GM12878 (cell line): ENCODE results near the gene RNF31. TPM values are rescaled to one million over a fixed set of nuclear protein-coding genes. Genes with fewer than 3 reads are reported as not detected.

ENCODE experiments used
- ATAC-seq: fragments of 200-7000 bp; cut with Tn5 transposase; 3 replicates; pipeline ENCODE4 v1.9.1; 2020; ENCODE audit warnings: mild to moderate bottlenecking, moderate library complexity
- BruUV-seq: library from RNA; stranded (reverse); fragments of 400-500 nt; replicated peaks from 2 replicates; lab custom pipeline; 2021; lab: Mats Ljungman, UMichigan
- CTCF ChIA-PET: fragments of 300-600 bp; sonication (Branson Sonifier 250); formaldehyde crosslinking; extraction: SDS; loops from one replicate; lab custom pipeline; 2021; ENCODE audit warnings: inconsistent platforms; lab: Yijun Ruan, JAX
- POLR2A ChIA-PET: fragments of 350-600 bp; formaldehyde crosslinking; extraction: SDS; loops from one replicate; lab custom pipeline; 2021; ENCODE audit warnings: inconsistent platforms; lab: Charles Lee
- RAD21 ChIA-PET: fragments of 300-600 bp; sonication (Branson Sonifier 250); formaldehyde crosslinking; loops from one replicate; lab custom pipeline; 2023; ENCODE audit warnings: antibody characterized with exemption; ENCODE audit not compliant: unreplicated experiment; lab: Charles Lee
- SMC1A ChIA-PET: fragments of 300-600 bp; sonication (Branson Sonifier 250); formaldehyde crosslinking; loops from one replicate; lab custom pipeline; 2023; ENCODE audit not compliant: unreplicated experiment, uncharacterized antibody; lab: Charles Lee
- DNase-seq: peaks from one replicate; pipeline ENCODE4 v3.0.0-alpha.2; 2011; ENCODE audit warnings: low read depth, low spot score
- FAIRE-seq: peaks from 3 replicates; lab custom pipeline; 2011; peaks lifted over from hg19 to GRCh38; lab: Jason Lieb, UNC
- H2AFZ ChIP-seq: 2 replicates; pipeline ENCODE4 v1.6.0; 2011; ENCODE audit warnings: low read depth, low read length, control low read depth; ENCODE audit not compliant: control insufficient read depth
- H3K27ac ChIP-seq: 2 replicates; pipeline ENCODE4 v1.5.1; 2011; ENCODE audit warnings: control low read depth; ENCODE audit not compliant: control insufficient read depth, insufficient read depth
- H3K27me3 ChIP-seq, 2 experiments: replicated peaks in 1 of 2; 2 replicates each; pipeline versions ENCODE4 v1.6.0 to v1.6.1; 2011; ENCODE audit warnings: low read length in 1 of 2; ENCODE audit not compliant: control insufficient read depth in 2 of 2, insufficient read depth in 2 of 2
- H3K36me3 ChIP-seq, 2 experiments: 2 replicates each; pipeline ENCODE4 v1.5.1; 2011; ENCODE audit warnings: low read length in 1 of 2; ENCODE audit not compliant: control insufficient read depth in 2 of 2, insufficient read depth in 2 of 2
- H3K4me1 ChIP-seq: 2 replicates; pipeline ENCODE4 v1.6.1; 2011; ENCODE audit warnings: mild to moderate bottlenecking, low read length, moderate library complexity, mixed read lengths; ENCODE audit not compliant: control insufficient read depth, insufficient read depth
- H3K4me2 ChIP-seq: 2 replicates; pipeline ENCODE4 v1.6.0; 2011; ENCODE audit warnings: control low read depth; ENCODE audit not compliant: control insufficient read depth, insufficient read depth
- H3K4me3 ChIP-seq: fragments of 200-600 bp; sonication (generic); 2 replicates; pipeline ENCODE4 v1.5.1; 2016
- H3K79me2 ChIP-seq: 2 replicates; pipeline ENCODE4 v1.6.0; 2011; ENCODE audit warnings: low read length; ENCODE audit not compliant: control insufficient read depth, insufficient read depth
- H3K9ac ChIP-seq: 2 replicates; pipeline ENCODE4 v1.8.0; 2011; ENCODE audit warnings: low read length, control low read depth, mixed read lengths; ENCODE audit not compliant: control insufficient read depth, insufficient read depth
- H3K9me3 ChIP-seq: replicated peaks from 3 replicates; pipeline ENCODE4 v1.5.1; 2011; ENCODE audit warnings: mild to moderate bottlenecking, low read length; ENCODE audit not compliant: control insufficient read depth, insufficient read depth
- H4K20me1 ChIP-seq: 2 replicates; pipeline ENCODE4 v1.6.0; 2011; ENCODE audit not compliant: control insufficient read depth, insufficient read depth
- POLR2AphosphoS5 ChIP-seq: IDR thresholded peaks from 2 replicates; pipeline ENCODE4 v1.6.1; 2011; ENCODE audit warnings: mild to moderate bottlenecking, low read length, inconsistent platforms
- ZSCAN29 ChIP-seq: fragments of 450-650 bp; IDR thresholded peaks from 2 replicates; pipeline ENCODE4 v1.6.1; 2017; ENCODE audit warnings: mild to moderate bottlenecking, moderate library complexity
- WGBS: methylation state at CpG from one replicate; pipeline ENCODE4 v1.1.6; 2016; ENCODE audit warnings: low lambda C conversion rate; ENCODE audit not compliant: insufficient replicate concordance, insufficient coverage; ENCODE audit errors: missing lambda C conversion rate; 5-methylcytosine and 5-hydroxymethylcytosine counted together
- in situ Hi-C: fragments of 300-500 bp; cut with MboI; formaldehyde crosslinking; loops from 9 replicates; pipeline ENCODE4 v1.14.3; 2018; ENCODE audit warnings: mixed read lengths
- intact Hi-C: fragments of 100-400 bp; cut with micrococcal nuclease; formaldehyde crosslinking; loops from one replicate; pipeline ENCODE4 v1.14.2; 2022; ENCODE audit not compliant: unreplicated experiment
- microRNA-seq: library from miRNA; unstranded; fragments of <30 nt; microRNA quantifications from one replicate; pipeline ENCODE4, GENCODE V29; 2018
- polyA plus RNA-seq, 11 experiments: library from polyadenylated mRNA; depleted of rRNA in 4 of 11; unstranded in 6 of 11; stranded (reverse) in 5 of 11; fragments of >200 nt; fragmentation: Nextera tagmentation in 4 of 11; fragmentation: Illumina TruSeq in 1 of 11; extraction: Ambion mirVana in 4 of 11; extraction: Trizol in 1 of 11; gene quantifications; 1 replicate in 1 of 11; 2 replicates in 10 of 11; pipeline versions ENCODE4 v1.2.1 to v1.2.3, GENCODE V29; 2011 to 2016; ENCODE audit warnings: inconsistent platforms in 2 of 11, missing spikeins in 2 of 11, low read depth in 1 of 11
- small RNA-seq: library from RNA; depleted of rRNA; stranded (forward); fragments of <200 nt; gene quantifications from one replicate; pipeline ENCODE3, GENCODE V24; 2014
- total RNA-seq, 4 experiments: library from RNA; depleted of rRNA in 3 of 4; stranded (reverse); fragments of >200 nt in 3 of 4; fragmentation: Illumina TruSeq in 1 of 4; extraction: Trizol in 1 of 4; gene quantifications; 2 replicates each; pipeline versions ENCODE4 v1.2.1 to v1.2.3, GENCODE V29; 2013 to 2021

The RNF31 gene
- total and polyA plus RNA-seq, 10 of the 15 experiments (the other 5 are each of a cell fraction or from before 2014, with no cell fraction given), result 8.5 to 92.7 (median 52.0) TPM

- 100% methylated on average over 2 of the region's 2 CpGs for WGBS
- Histone ChIP-seq H3K9ac (no peak overlapping the region), H3K36me3 (peaks cover 3 to 36% of the 10 kb centered on the region in 2 experiments; a peak in 3 of 4 replicates), H3K27me3 (no peaks in the 10 kb centered on the region), H3K79me2 (peaks cover 14% of the 10 kb centered on the region), H3K9me3 (peaks cover 3% of the 10 kb centered on the region; the same call in 2 of the 3 replicates), H3K27ac (no peak overlapping the region), H3K4me1 (peaks cover 3% of the 10 kb centered on the region), H4K20me1 (0 out of 2 replicates have a peak, but pooled peaks cover 3% of the 10 kb centered on the region)
- CTCF ChIA-PET, result interaction anchor here (1.0 kb wide), 1 partner anchor 90 kb away, joined by 3 read pairs; no protein-coding TSS in a partner anchor
- POLR2A ChIA-PET, result interaction anchor here (1.0 to 1.6 kb wide), 3 partner anchors 12 to 60 kb away, joined by 3 to 11 read pairs (median 4); partner anchors contain the start of genes RNF31 and TM9SF1
- intact Hi-C loops, result no loop called here
- SMC1A ChIA-PET, result no interaction called here
- FAIRE-seq, result no peak
- RAD21 ChIA-PET, result no interaction called here
- TF ChIP-seq ZSCAN29, result no peak
- 0 out of 2 replicates have a peak, but pooled peaks have one; percentile 15 for TF ChIP-seq POLR2AphosphoS5
- TF ChIP-seq, all 136 proteins: peak for 1
- Histone ChIP-seq H2AFZ (no peak overlapping the region), H3K4me2 (no peak overlapping the region), H3K4me3 (no peak overlapping the region)
- DNase-seq (no peak), ATAC-seq (no peak)
- no TSS peak for BruUV-seq
- in situ Hi-C loops, result no loop called here
These were observed 60.3 kb downstream of the RNF31 start for GRCh38 chr14:24207625-24208024.

Small RNA genes within 50 kb of the gene (microRNA-seq; reads per million reads assigned to microRNA genes)
- not detected for gene MIR7703

Small RNA genes within 50 kb of the gene (small RNA-seq; reads per million reads assigned to genes)
- gene AL136295.4 (not detected), gene CHMP4A (not detected), gene IPO4 (0.55 reads per million, percentile 11 among the genes with 10 or more reads in this experiment), gene IRF9 (0.31 reads per million), gene RNA5SP383 (0.82 reads per million, percentile 25 among the genes with 10 or more reads in this experiment)

Other genes with a start within 250 kb of the RNF31 start
Only the 7 nearest of the 31 such genes appear.
- gene NRL, start 32.5 kb upstream of the RNF31 start, total RNA-seq (2014; rRNA removed), result 2.1 and 4.4 TPM in 2 replicates
- 1.0 and 1.3 TPM in 2 replicates for gene NRL, start 32.5 kb upstream of the RNF31 start, total RNA-seq (2014; rRNA removed; fragmentation: Illumina TruSeq; extraction: Trizol)
- gene NRL, start 32.5 kb upstream of the RNF31 start, total RNA-seq (2021), result 2.2 and 2.5 TPM in 2 replicates
- gene NRL, start 32.5 kb upstream of the RNF31 start, polyA plus RNA-seq (2011; rRNA removed), result 2.1 and 2.2 TPM in 2 replicates
- 0.63 and 0.76 TPM in 2 replicates for gene NRL, start 32.5 kb upstream of the RNF31 start, polyA plus RNA-seq (2014; fragmentation: Illumina TruSeq; extraction: Trizol)
- gene NRL, start 32.5 kb upstream of the RNF31 start, polyA plus RNA-seq (2014; fragmentation: Nextera tagmentation; extraction: Ambion mirVana), result under 1 TPM; 0.11 to 0.13 TPM
- gene NRL, start 32.5 kb upstream of the RNF31 start, polyA plus RNA-seq (2014; rRNA removed), result 2.5 and 2.9 TPM in 2 replicates
- gene NRL, start 32.5 kb upstream of the RNF31 start, polyA plus RNA-seq (2016; fragmentation: Nextera tagmentation; extraction: Ambion mirVana), result 1 to 10 TPM; 2.2 to 2.7 TPM
- gene FITM1, start 16.8 kb upstream of the RNF31 start, total RNA-seq (2014; rRNA removed), result 1.9 and 2.0 TPM in 2 replicates
- gene FITM1, start 16.8 kb upstream of the RNF31 start, total RNA-seq (2014; rRNA removed; fragmentation: Illumina TruSeq; extraction: Trizol), result 0.18 and 0.27 TPM in 2 replicates
- gene FITM1, start 16.8 kb upstream of the RNF31 start, total RNA-seq (2021), result 0.64 TPM in 2 replicates
- gene FITM1, start 16.8 kb upstream of the RNF31 start, polyA plus RNA-seq (2011; rRNA removed), result 0.09 and 0.49 TPM in 2 replicates
- 0.28 TPM in 1 of 2 replicates, not detected in the other for gene FITM1, start 16.8 kb upstream of the RNF31 start, polyA plus RNA-seq (2014; fragmentation: Illumina TruSeq; extraction: Trizol)
- gene FITM1, start 16.8 kb upstream of the RNF31 start, polyA plus RNA-seq (2014; fragmentation: Nextera tagmentation; extraction: Ambion mirVana), result under 1 TPM in 1 of 2 experiments, not detected in 1; 0.11 TPM
- 0.76 and 1.3 TPM in 2 replicates for gene FITM1, start 16.8 kb upstream of the RNF31 start, polyA plus RNA-seq (2014; rRNA removed)
- gene FITM1, start 16.8 kb upstream of the RNF31 start, polyA plus RNA-seq (2016; fragmentation: Nextera tagmentation; extraction: Ambion mirVana), result under 1 TPM in 1 of 2 experiments, not detected in 1; 0.42 TPM
- 324 and 373 TPM in 2 replicates for gene PSME1, start 11.3 kb upstream of the RNF31 start, total RNA-seq (2014; rRNA removed)
- gene PSME1, start 11.3 kb upstream of the RNF31 start, total RNA-seq (2014; rRNA removed; fragmentation: Illumina TruSeq; extraction: Trizol), result 367 and 377 TPM in 2 replicates
- 396 and 402 TPM in 2 replicates for gene PSME1, start 11.3 kb upstream of the RNF31 start, total RNA-seq (2021)
- gene PSME1, start 11.3 kb upstream of the RNF31 start, polyA plus RNA-seq (2011; rRNA removed), result 138 and 250 TPM in 2 replicates
- 354 and 428 TPM in 2 replicates for gene PSME1, start 11.3 kb upstream of the RNF31 start, polyA plus RNA-seq (2014; fragmentation: Illumina TruSeq; extraction: Trizol)
- 1,000 to 10,000 TPM; 1,299 to 1,378 TPM for gene PSME1, start 11.3 kb upstream of the RNF31 start, polyA plus RNA-seq (2014; fragmentation: Nextera tagmentation; extraction: Ambion mirVana)
- 248 and 257 TPM in 2 replicates for gene PSME1, start 11.3 kb upstream of the RNF31 start, polyA plus RNA-seq (2014; rRNA removed)
- gene PSME1, start 11.3 kb upstream of the RNF31 start, polyA plus RNA-seq (2016; fragmentation: Nextera tagmentation; extraction: Ambion mirVana), result 100 to 1,000 TPM; 769 to 810 TPM
- gene EMC9, start 5.9 kb upstream of the RNF31 start, total RNA-seq (2014; rRNA removed), result 39.5 and 42.6 TPM in 2 replicates
- gene EMC9, start 5.9 kb upstream of the RNF31 start, total RNA-seq (2014; rRNA removed; fragmentation: Illumina TruSeq; extraction: Trizol), result 15.8 and 20.2 TPM in 2 replicates
- 40.9 and 45.7 TPM in 2 replicates for gene EMC9, start 5.9 kb upstream of the RNF31 start, total RNA-seq (2021)
- 11.6 and 18.1 TPM in 2 replicates for gene EMC9, start 5.9 kb upstream of the RNF31 start, polyA plus RNA-seq (2011; rRNA removed)
- 10.6 and 15.3 TPM in 2 replicates for gene EMC9, start 5.9 kb upstream of the RNF31 start, polyA plus RNA-seq (2014; fragmentation: Illumina TruSeq; extraction: Trizol)
- gene EMC9, start 5.9 kb upstream of the RNF31 start, polyA plus RNA-seq (2014; fragmentation: Nextera tagmentation; extraction: Ambion mirVana), result 10 to 100 TPM; 15.5 to 17.8 TPM
- 44.7 and 46.2 TPM in 2 replicates for gene EMC9, start 5.9 kb upstream of the RNF31 start, polyA plus RNA-seq (2014; rRNA removed)
- 10 to 100 TPM; 51.0 to 60.5 TPM for gene EMC9, start 5.9 kb upstream of the RNF31 start, polyA plus RNA-seq (2016; fragmentation: Nextera tagmentation; extraction: Ambion mirVana)
- gene PSME2, start 888 bp upstream of the RNF31 start, total RNA-seq (2014; rRNA removed), result 861 and 965 TPM in 2 replicates
- gene PSME2, start 888 bp upstream of the RNF31 start, total RNA-seq (2014; rRNA removed; fragmentation: Illumina TruSeq; extraction: Trizol), result 713 and 731 TPM in 2 replicates
- gene PSME2, start 888 bp upstream of the RNF31 start, total RNA-seq (2021), result 554 and 559 TPM in 2 replicates
- 409 and 510 TPM in 2 replicates for gene PSME2, start 888 bp upstream of the RNF31 start, polyA plus RNA-seq (2011; rRNA removed)
- 828 and 873 TPM in 2 replicates for gene PSME2, start 888 bp upstream of the RNF31 start, polyA plus RNA-seq (2014; fragmentation: Illumina TruSeq; extraction: Trizol)
- 1,000 to 10,000 TPM; 3,045 to 3,542 TPM for gene PSME2, start 888 bp upstream of the RNF31 start, polyA plus RNA-seq (2014; fragmentation: Nextera tagmentation; extraction: Ambion mirVana)
- 862 and 900 TPM in 2 replicates for gene PSME2, start 888 bp upstream of the RNF31 start, polyA plus RNA-seq (2014; rRNA removed)
- gene PSME2, start 888 bp upstream of the RNF31 start, polyA plus RNA-seq (2016; fragmentation: Nextera tagmentation; extraction: Ambion mirVana), result 1,000 to 10,000 TPM; 1,453 to 1,543 TPM
- gene IRF9, start 13.8 kb downstream of the RNF31 start, total RNA-seq (2014; rRNA removed), result 141 and 151 TPM in 2 replicates
- gene IRF9, start 13.8 kb downstream of the RNF31 start, total RNA-seq (2014; rRNA removed; fragmentation: Illumina TruSeq; extraction: Trizol), result 121 and 124 TPM in 2 replicates
- gene IRF9, start 13.8 kb downstream of the RNF31 start, total RNA-seq (2021), result 146 and 161 TPM in 2 replicates
- 210 and 234 TPM in 2 replicates for gene IRF9, start 13.8 kb downstream of the RNF31 start, polyA plus RNA-seq (2011; rRNA removed)
- gene IRF9, start 13.8 kb downstream of the RNF31 start, polyA plus RNA-seq (2014; fragmentation: Illumina TruSeq; extraction: Trizol), result 140 and 192 TPM in 2 replicates
- 10 to 100 TPM; 47.6 to 58.7 TPM for gene IRF9, start 13.8 kb downstream of the RNF31 start, polyA plus RNA-seq (2014; fragmentation: Nextera tagmentation; extraction: Ambion mirVana)
- gene IRF9, start 13.8 kb downstream of the RNF31 start, polyA plus RNA-seq (2014; rRNA removed), result 184 and 187 TPM in 2 replicates
- gene IRF9, start 13.8 kb downstream of the RNF31 start, polyA plus RNA-seq (2016; fragmentation: Nextera tagmentation; extraction: Ambion mirVana), result 100 to 1,000 TPM; 172 to 180 TPM
- 24.8 and 28.0 TPM in 2 replicates for gene REC8, start 24.6 kb downstream of the RNF31 start, total RNA-seq (2014; rRNA removed)
- gene REC8, start 24.6 kb downstream of the RNF31 start, total RNA-seq (2014; rRNA removed; fragmentation: Illumina TruSeq; extraction: Trizol), result 12.3 and 13.1 TPM in 2 replicates
- 68.3 and 76.9 TPM in 2 replicates for gene REC8, start 24.6 kb downstream of the RNF31 start, total RNA-seq (2021)
- 7.6 and 11.2 TPM in 2 replicates for gene REC8, start 24.6 kb downstream of the RNF31 start, polyA plus RNA-seq (2011; rRNA removed)
- 19.7 and 30.3 TPM in 2 replicates for gene REC8, start 24.6 kb downstream of the RNF31 start, polyA plus RNA-seq (2014; fragmentation: Illumina TruSeq; extraction: Trizol)
- gene REC8, start 24.6 kb downstream of the RNF31 start, polyA plus RNA-seq (2014; fragmentation: Nextera tagmentation; extraction: Ambion mirVana), result 1 to 10 TPM; 4.2 to 9.6 TPM
- gene REC8, start 24.6 kb downstream of the RNF31 start, polyA plus RNA-seq (2014; rRNA removed), result 53.1 and 62.7 TPM in 2 replicates
- gene REC8, start 24.6 kb downstream of the RNF31 start, polyA plus RNA-seq (2016; fragmentation: Nextera tagmentation; extraction: Ambion mirVana), result 10 to 100 TPM; 50.3 to 50.5 TPM